PC-9 (cell line): Measurements from ENCODE around the gene TRIM69.
"Not testable (repeated sequence)": the region's sequence is repeated elsewhere in the genome, so short reads cannot be mapped to it uniquely, and the experiment has no call there.

Source experiments
- EZH2 ChIP-seq: fragments of 200-600 bp; sonication (generic); IDR thresholded peaks from 2 replicates; pipeline ENCODE4 v1.8.0; 2017; ENCODE audit warnings: antibody characterized with exemption, low read depth
- TF ChIP-seq, protein P1 (sequence below): fragments of 200-600 bp; sonication (generic); conservative IDR thresholded peaks from 2 replicates; pipeline ENCODE4 v1.6.1; 2017; ENCODE audit warnings: mixed run types, antibody characterized with exemption, mild to moderate bottlenecking, moderate library complexity

DNA sequence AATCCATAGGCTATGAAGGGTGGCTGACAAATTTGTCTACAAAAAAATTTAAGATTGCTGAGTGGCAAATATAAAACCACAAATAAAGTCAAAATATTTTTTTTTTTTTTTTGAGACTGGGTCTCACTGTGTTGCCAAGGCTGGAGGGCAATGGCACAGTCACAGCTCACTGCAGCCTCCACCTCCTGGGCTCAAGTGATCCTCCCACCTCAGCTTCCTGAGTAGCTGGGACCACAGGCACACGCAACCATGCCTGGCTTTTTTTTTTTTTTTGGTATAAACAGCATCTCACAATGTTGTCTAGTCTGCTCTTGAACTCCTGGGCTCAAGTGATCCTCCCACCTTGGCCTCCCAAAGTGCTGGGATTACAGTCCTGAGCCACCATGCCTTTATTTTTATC lies 46.1 kb upstream of the TRIM69 start:
- not testable (repeated sequence) for TF ChIP-seq EZH2
- TF ChIP-seq, protein P1, sequence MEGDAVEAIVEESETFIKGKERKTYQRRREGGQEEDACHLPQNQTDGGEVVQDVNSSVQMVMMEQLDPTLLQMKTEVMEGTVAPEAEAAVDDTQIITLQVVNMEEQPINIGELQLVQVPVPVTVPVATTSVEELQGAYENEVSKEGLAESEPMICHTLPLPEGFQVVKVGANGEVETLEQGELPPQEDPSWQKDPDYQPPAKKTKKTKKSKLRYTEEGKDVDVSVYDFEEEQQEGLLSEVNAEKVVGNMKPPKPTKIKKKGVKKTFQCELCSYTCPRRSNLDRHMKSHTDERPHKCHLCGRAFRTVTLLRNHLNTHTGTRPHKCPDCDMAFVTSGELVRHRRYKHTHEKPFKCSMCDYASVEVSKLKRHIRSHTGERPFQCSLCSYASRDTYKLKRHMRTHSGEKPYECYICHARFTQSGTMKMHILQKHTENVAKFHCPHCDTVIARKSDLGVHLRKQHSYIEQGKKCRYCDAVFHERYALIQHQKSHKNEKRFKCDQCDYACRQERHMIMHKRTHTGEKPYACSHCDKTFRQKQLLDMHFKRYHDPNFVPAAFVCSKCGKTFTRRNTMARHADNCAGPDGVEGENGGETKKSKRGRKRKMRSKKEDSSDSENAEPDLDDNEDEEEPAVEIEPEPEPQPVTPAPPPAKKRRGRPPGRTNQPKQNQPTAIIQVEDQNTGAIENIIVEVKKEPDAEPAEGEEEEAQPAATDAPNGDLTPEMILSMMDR, result not testable (repeated sequence)
